GM23338 (cell line): ENCODE results near the gene GALNT9. TPM values are rescaled to one million over a fixed set of nuclear protein-coding genes. Genes with fewer than 3 reads are reported as not detected.

ENCODE experiments used
- ATAC-seq: fragments of 200-7000 bp; cut with Tn5 transposase; 3 replicates; pipeline ENCODE4 v1.9.1; 2020
- DNase-seq: peaks from one replicate; pipeline ENCODE4 v3.0.0-alpha.2; 2015; ENCODE audit warnings: low spot score
- H2AFZ ChIP-seq: fragments of 200-600 bp; sonication (generic); 2 replicates; pipeline ENCODE4 v1.8.0; 2016; ENCODE audit warnings: antibody characterized with exemption, mild to moderate bottlenecking, moderate library complexity
- H3F3A ChIP-seq: fragments of 200-600 bp; sonication (generic); replicated peaks from 2 replicates; pipeline ENCODE4 v1.8.0; 2017; ENCODE audit warnings: antibody characterized with exemption, mixed run types, low read depth
- H3K27ac ChIP-seq: fragments of 200-600 bp; sonication (generic); 2 replicates; pipeline ENCODE4 v1.6.1; 2016; ENCODE audit warnings: low read depth
- H3K27me3 ChIP-seq: fragments of 200-600 bp; sonication (generic); 2 replicates; pipeline ENCODE4 v1.8.0; 2016; ENCODE audit warnings: mild to moderate bottlenecking, mixed run types, moderate library complexity; ENCODE audit not compliant: insufficient read depth
- H3K36me3 ChIP-seq: fragments of 200-600 bp; sonication (generic); 2 replicates; pipeline ENCODE4 v1.8.0; 2016; ENCODE audit warnings: mild to moderate bottlenecking; ENCODE audit not compliant: insufficient read depth
- H3K4me1 ChIP-seq: fragments of 200-600 bp; sonication (generic); 2 replicates; pipeline ENCODE4 v1.8.0; 2016; ENCODE audit warnings: mild to moderate bottlenecking, moderate library complexity; ENCODE audit not compliant: insufficient read depth
- H3K4me2 ChIP-seq: fragments of 200-600 bp; sonication (generic); 2 replicates; pipeline ENCODE4 v1.7.1; 2017; ENCODE audit warnings: mixed run types
- H3K4me3 ChIP-seq: fragments of 200-600 bp; sonication (generic); 2 replicates; pipeline ENCODE4 v1.6.1; 2016; ENCODE audit warnings: mixed run types
- H3K79me2 ChIP-seq: fragments of 200-600 bp; sonication (generic); replicated peaks from 2 replicates; pipeline ENCODE4 v1.8.0; 2017; ENCODE audit warnings: mild to moderate bottlenecking; ENCODE audit not compliant: insufficient read depth
- H3K9me2 ChIP-seq: fragments of 200-600 bp; sonication (generic); 2 replicates; pipeline ENCODE4 v1.8.0; 2017; ENCODE audit not compliant: insufficient read depth
- H4K20me1 ChIP-seq: fragments of 200-600 bp; sonication (generic); replicated peaks from 2 replicates; pipeline ENCODE4 v1.8.0; 2017; ENCODE audit warnings: mild to moderate bottlenecking; ENCODE audit not compliant: insufficient read depth
- H3K27ac Mint-ChIP-seq: 2 replicates; pipeline ENCODE4 v1.8.0; 2020; ENCODE audit warnings: inconsistent platforms, mild to moderate bottlenecking, moderate library complexity, mixed read lengths
- H3K27me3 Mint-ChIP-seq: 3 replicates; pipeline ENCODE4 v1.8.0; 2022; ENCODE audit warnings: low read depth, mild to moderate bottlenecking, moderate library complexity, mixed read lengths, inconsistent platforms; ENCODE audit not compliant: insufficient read depth, poor library complexity
- H3K36me3 Mint-ChIP-seq: 3 replicates; pipeline ENCODE4 v1.8.0; 2021; ENCODE audit warnings: low read depth, mild to moderate bottlenecking, inconsistent platforms, moderate library complexity, mixed read lengths
- H3K4me1 Mint-ChIP-seq: 3 replicates; pipeline ENCODE4 v1.8.0; 2020; ENCODE audit warnings: mild to moderate bottlenecking, inconsistent platforms, mixed read lengths
- H3K4me3 Mint-ChIP-seq: 3 replicates; pipeline ENCODE4 v1.8.0; 2021; ENCODE audit warnings: moderate library complexity, mild to moderate bottlenecking, inconsistent platforms, mixed read lengths
- H3K9me3 Mint-ChIP-seq: 3 replicates; pipeline ENCODE4 v1.8.0; 2020; ENCODE audit warnings: moderate library complexity, mild to moderate bottlenecking, inconsistent platforms, mixed read lengths
- EZH2 ChIP-seq: fragments of 200-600 bp; sonication (generic); IDR thresholded peaks from one replicate; pipeline ENCODE4 v1.8.0; 2017; ENCODE audit warnings: antibody characterized with exemption, mild to moderate bottlenecking, low read depth; ENCODE audit not compliant: unreplicated experiment
- EZH2phosphoT487 ChIP-seq: fragments of 200-600 bp; sonication (generic); IDR thresholded peaks from one replicate; pipeline ENCODE4 v1.8.1; 2018; ENCODE audit warnings: antibody characterized with exemption; ENCODE audit not compliant: unreplicated experiment
- JUNB ChIP-seq: IDR thresholded peaks from one replicate; pipeline ENCODE4 v1.6.1; 2016; ENCODE audit warnings: antibody characterized with exemption; ENCODE audit not compliant: unreplicated experiment
- NANOG ChIP-seq: IDR thresholded peaks from 2 replicates; pipeline ENCODE4 v1.6.1; 2016; ENCODE audit warnings: antibody characterized with exemption, borderline replicate concordance
- POLR2AphosphoS5 ChIP-seq: IDR thresholded peaks from 2 replicates; pipeline ENCODE4 v1.6.1; 2016; ENCODE audit warnings: antibody characterized with exemption, low read depth
- STAT1 ChIP-seq: IDR thresholded peaks from one replicate; pipeline ENCODE4 v1.6.1; 2016; ENCODE audit warnings: antibody characterized with exemption; ENCODE audit not compliant: unreplicated experiment
- ZNF114 ChIP-seq: fragments of 250-450 bp; sonication (Bioruptor Pico); IDR thresholded peaks from 2 replicates; pipeline ENCODE4 v1.5.0; 2020; ENCODE audit warnings: mild to moderate bottlenecking, moderate library complexity
- ZNF331 ChIP-seq: fragments of 250-450 bp; sonication (Bioruptor Pico); IDR thresholded peaks from 2 replicates; pipeline ENCODE4 v1.5.0; 2020; ENCODE audit warnings: low read depth, mild to moderate bottlenecking, moderate library complexity
- polyA plus RNA-seq: library from polyadenylated mRNA; unstranded; fragments of >200 nt; fragmentation: Nextera tagmentation; extraction: Ambion mirVana; gene quantifications from 2 replicates; pipeline ENCODE4 v1.2.1, GENCODE V29; 2016
- total RNA-seq: library from RNA; depleted of rRNA; stranded (reverse); fragments of >200 nt; shearing (Covaris generic); gene quantifications from 2 replicates; pipeline ENCODE4 v1.2.3, GENCODE V29; 2014
- TF ChIP-seq, protein P1 (sequence below): IDR thresholded peaks from 2 replicates; pipeline ENCODE4 v1.6.1; 2016; ENCODE audit warnings: antibody characterized with exemption
- TF ChIP-seq, protein P2 (sequence below), 2 experiments: fragments of 200-600 bp in 1 of 2; sonication (generic) in 1 of 2; conservative IDR thresholded peaks; 2 replicates each; pipeline versions ENCODE4 v1.5.1 to v1.6.1; 2016 to 2017; ENCODE audit warnings: antibody characterized with exemption in 2 of 2, low read depth in 2 of 2, mild to moderate bottlenecking in 2 of 2, moderate library complexity in 1 of 2
- TF ChIP-seq, protein P3 (sequence below): IDR thresholded peaks from one replicate; pipeline ENCODE4 v1.6.1; 2018; ENCODE audit warnings: antibody characterized with exemption; ENCODE audit not compliant: unreplicated experiment

Gene GALNT9
- total and polyA plus RNA-seq, 2 experiments from 2014 or later = 0.81 to 2.5 TPM

DNA sequence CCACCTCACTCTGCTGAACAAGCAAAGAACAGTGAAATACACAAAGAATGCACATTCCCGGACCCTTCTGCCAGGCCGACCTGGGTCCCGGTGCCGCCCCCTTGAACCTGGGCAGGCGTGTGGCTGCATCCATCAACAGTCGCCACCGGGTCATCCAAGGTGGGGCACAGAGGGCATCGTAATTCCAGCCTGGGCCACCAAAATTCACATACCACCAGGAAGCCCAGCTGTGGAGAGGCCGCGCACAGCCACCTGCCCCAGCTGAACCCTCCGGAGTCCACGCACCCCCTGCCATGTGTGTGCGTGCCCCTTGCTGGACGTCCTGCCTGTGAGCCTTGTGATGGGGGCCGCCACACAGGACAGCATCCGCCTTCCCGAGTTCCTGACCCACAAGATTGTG is 99.5 kb downstream of the GALNT9 start:
- no peak for ATAC-seq
- no peaks in the 10 kb centered on the region for H3K9me3 Mint-ChIP-seq
- H3K27me3 ChIP-seq = no peaks in the 10 kb centered on the region
- no peaks in the 10 kb centered on the region for H3K9me2 ChIP-seq
- no peak for DNase-seq
- no peaks in the 10 kb centered on the region for H3K79me2 ChIP-seq
- no peak overlapping the region for H3K4me3 ChIP-seq
- H3K36me3 ChIP-seq = no peaks in the 10 kb centered on the region
- H3F3A ChIP-seq = no peaks in the 10 kb centered on the region
- H3K27ac ChIP-seq = no peak overlapping the region
- H3K4me1 ChIP-seq = no peaks in the 10 kb centered on the region
- H2AFZ ChIP-seq = no peak overlapping the region
- H4K20me1 ChIP-seq = no peaks in the 10 kb centered on the region
- no peaks in the 10 kb centered on the region for H3K27me3 Mint-ChIP-seq
- H3K4me1 Mint-ChIP-seq = no peaks in the 10 kb centered on the region
- no peak for TF ChIP-seq POLR2AphosphoS5
- no peak for TF ChIP-seq EZH2
- no peak for TF ChIP-seq EZH2phosphoT487
- TF ChIP-seq, protein P1, sequence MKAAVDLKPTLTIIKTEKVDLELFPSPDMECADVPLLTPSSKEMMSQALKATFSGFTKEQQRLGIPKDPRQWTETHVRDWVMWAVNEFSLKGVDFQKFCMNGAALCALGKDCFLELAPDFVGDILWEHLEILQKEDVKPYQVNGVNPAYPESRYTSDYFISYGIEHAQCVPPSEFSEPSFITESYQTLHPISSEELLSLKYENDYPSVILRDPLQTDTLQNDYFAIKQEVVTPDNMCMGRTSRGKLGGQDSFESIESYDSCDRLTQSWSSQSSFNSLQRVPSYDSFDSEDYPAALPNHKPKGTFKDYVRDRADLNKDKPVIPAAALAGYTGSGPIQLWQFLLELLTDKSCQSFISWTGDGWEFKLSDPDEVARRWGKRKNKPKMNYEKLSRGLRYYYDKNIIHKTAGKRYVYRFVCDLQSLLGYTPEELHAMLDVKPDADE = no peak
- TF ChIP-seq, protein P2, sequence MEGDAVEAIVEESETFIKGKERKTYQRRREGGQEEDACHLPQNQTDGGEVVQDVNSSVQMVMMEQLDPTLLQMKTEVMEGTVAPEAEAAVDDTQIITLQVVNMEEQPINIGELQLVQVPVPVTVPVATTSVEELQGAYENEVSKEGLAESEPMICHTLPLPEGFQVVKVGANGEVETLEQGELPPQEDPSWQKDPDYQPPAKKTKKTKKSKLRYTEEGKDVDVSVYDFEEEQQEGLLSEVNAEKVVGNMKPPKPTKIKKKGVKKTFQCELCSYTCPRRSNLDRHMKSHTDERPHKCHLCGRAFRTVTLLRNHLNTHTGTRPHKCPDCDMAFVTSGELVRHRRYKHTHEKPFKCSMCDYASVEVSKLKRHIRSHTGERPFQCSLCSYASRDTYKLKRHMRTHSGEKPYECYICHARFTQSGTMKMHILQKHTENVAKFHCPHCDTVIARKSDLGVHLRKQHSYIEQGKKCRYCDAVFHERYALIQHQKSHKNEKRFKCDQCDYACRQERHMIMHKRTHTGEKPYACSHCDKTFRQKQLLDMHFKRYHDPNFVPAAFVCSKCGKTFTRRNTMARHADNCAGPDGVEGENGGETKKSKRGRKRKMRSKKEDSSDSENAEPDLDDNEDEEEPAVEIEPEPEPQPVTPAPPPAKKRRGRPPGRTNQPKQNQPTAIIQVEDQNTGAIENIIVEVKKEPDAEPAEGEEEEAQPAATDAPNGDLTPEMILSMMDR (conservative IDR thresholded peaks at IDR 0.05; ENCODE audit: low read depth in 2 of 2) = no peak
- no peak for TF ChIP-seq ZNF331
- no peak for TF ChIP-seq NANOG
- H3K4me2 ChIP-seq = no peak overlapping the region
- H3K36me3 Mint-ChIP-seq = no peaks in the 10 kb centered on the region
- H3K4me3 Mint-ChIP-seq = no peak overlapping the region; the same call in 2 of the 3 replicates
- no peak overlapping the region for H3K27ac Mint-ChIP-seq

DNA sequence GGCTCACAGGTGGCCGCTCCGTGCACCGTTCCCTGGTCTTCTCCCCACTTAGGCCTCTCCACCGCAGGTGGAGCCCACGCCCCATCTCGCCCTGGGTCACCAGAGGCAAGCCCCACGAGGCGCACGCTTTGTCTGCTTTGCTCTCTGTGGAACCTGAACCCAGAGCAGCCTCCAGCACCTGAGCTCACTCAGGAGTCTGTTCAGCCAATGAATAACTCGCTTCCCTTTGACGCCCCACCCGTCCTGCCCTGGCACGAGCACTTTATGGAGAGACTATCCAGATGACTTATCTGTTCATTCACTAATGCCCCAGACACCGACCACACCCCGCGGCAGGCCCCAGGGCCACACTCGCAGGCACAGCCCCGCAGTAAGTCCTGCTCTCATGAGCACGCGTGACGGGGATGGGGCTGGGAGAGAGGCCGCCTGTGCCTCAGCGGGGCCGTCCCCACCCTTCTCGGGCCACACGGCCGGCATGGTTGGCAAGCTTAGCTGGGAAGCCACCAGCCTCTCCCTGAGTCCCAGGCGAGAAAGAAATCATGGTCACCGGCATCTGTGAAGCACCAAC is 100.1 kb downstream of the GALNT9 start:
- H3K4me3 Mint-ChIP-seq = no peak overlapping the region

More for the DNA sequence above, 100.1 kb downstream of the GALNT9 start:
- H3K27me3 Mint-ChIP-seq = no peaks in the 10 kb centered on the region
- Histone ChIP-seq H3K79me2 (no peaks in the 10 kb centered on the region), H3K4me2 (no peak overlapping the region), H2AFZ (no peak overlapping the region), H3K4me1 (no peaks in the 10 kb centered on the region), H3K9me2 (no peaks in the 10 kb centered on the region), H3K36me3 (no peaks in the 10 kb centered on the region), H3K27me3 (no peaks in the 10 kb centered on the region), H4K20me1 (no peaks in the 10 kb centered on the region), H3K27ac (no peak overlapping the region), H3K4me3 (no peak overlapping the region), H3F3A (no peaks in the 10 kb centered on the region)
- TF ChIP-seq, protein P2 (conservative IDR thresholded peaks at IDR 0.05; ENCODE audit: low read depth in 2 of 2) = no peak
- TF ChIP-seq ZNF114 (CRISPR knock-in tag) = no peak
- TF ChIP-seq STAT1 = no peak
- no peak for TF ChIP-seq ZNF331
- TF ChIP-seq, protein P3, sequence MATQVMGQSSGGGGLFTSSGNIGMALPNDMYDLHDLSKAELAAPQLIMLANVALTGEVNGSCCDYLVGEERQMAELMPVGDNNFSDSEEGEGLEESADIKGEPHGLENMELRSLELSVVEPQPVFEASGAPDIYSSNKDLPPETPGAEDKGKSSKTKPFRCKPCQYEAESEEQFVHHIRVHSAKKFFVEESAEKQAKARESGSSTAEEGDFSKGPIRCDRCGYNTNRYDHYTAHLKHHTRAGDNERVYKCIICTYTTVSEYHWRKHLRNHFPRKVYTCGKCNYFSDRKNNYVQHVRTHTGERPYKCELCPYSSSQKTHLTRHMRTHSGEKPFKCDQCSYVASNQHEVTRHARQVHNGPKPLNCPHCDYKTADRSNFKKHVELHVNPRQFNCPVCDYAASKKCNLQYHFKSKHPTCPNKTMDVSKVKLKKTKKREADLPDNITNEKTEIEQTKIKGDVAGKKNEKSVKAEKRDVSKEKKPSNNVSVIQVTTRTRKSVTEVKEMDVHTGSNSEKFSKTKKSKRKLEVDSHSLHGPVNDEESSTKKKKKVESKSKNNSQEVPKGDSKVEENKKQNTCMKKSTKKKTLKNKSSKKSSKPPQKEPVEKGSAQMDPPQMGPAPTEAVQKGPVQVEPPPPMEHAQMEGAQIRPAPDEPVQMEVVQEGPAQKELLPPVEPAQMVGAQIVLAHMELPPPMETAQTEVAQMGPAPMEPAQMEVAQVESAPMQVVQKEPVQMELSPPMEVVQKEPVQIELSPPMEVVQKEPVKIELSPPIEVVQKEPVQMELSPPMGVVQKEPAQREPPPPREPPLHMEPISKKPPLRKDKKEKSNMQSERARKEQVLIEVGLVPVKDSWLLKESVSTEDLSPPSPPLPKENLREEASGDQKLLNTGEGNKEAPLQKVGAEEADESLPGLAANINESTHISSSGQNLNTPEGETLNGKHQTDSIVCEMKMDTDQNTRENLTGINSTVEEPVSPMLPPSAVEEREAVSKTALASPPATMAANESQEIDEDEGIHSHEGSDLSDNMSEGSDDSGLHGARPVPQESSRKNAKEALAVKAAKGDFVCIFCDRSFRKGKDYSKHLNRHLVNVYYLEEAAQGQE = no peak
- TF ChIP-seq JUNB = no peak
- no peak for TF ChIP-seq NANOG
- ATAC-seq (no peak), DNase-seq (no peak)
- no peaks in the 10 kb centered on the region for H3K4me1 Mint-ChIP-seq
- no peak overlapping the region for H3K27ac Mint-ChIP-seq
- H3K9me3 Mint-ChIP-seq = no peaks in the 10 kb centered on the region
- H3K36me3 Mint-ChIP-seq = no peaks in the 10 kb centered on the region
